ENCODE data around the gene MAML2.

MAML2 gene

DNA sequence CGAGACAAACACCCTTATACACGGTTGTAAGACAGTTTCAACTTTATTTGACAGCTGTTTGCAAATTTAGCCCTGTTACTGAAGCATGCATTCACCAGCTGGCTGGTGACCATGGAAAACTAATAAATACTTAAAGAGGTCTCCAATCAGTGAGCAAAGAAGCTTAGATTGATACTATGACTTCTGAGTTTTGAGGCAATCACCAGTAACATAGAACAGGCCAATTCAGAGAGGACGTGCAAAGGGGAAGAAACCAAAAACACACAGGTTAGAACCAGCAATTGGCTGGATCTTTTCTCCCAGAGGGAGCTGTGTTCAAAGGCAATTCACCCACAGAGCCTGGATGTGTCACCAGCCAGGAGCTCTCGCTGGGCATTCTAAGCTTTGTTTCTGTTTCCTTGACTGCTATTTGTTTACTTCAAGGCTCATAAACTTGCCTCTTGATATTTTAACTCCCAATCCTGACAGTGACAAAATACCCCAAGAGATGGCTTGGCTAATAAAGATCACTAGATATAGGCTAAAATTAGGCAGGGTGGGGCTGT, 305.5 kb downstream of the MAML2 start:
- DNase-seq (ENCODE audit: extremely low spot score, insufficient read length, low read depth), result no peak
- no peak for FAIRE-seq

DNA sequence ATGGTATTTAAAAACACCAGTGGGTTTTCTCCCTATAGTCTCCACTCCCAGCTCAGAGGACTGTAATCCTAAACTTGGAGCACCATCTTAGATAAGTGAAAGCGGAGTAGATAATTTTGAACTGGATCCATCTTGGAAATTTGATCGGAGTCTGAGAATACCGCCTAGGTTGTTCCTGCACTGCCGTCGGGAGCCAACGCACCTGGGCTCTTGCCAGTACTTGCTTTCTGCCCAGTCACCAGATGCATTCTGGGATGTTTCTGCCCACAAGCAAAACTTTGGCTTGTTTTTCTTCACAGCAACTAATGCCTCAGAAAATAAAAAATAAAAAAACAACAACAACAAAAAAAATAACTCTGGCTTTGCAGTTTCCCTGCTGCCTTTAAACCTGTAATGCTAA, 306.1 kb downstream of the MAML2 start:
- FAIRE-seq (no peak), DNase-seq (ENCODE audit: extremely low spot score, insufficient read length, low read depth) (no peak)

DNA sequence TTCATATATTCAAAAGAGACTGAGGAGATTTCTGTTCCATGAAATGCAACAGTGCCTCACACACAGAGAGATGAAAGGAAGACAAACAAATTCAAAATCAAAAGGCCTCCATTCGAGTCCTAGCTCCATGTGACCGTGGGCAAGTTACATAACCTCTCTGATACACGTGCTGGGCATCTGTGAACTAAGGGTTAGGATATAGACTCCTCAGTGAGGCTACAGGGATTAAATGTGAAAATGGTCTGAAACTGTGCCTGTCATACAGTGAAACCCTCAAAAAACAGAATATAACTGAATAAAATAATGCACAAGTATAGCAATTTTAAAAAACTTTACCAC, 307.3 kb downstream of the MAML2 start:
- no peak for FAIRE-seq
- no peak for DNase-seq (ENCODE audit: extremely low spot score, insufficient read length, low read depth)

GRCh38 chr11:96035031-96035739, 307.8 kb downstream of the MAML2 start:
- FAIRE-seq (no peak), DNase-seq (ENCODE audit: extremely low spot score, insufficient read length, low read depth) (no peak)

DNA sequence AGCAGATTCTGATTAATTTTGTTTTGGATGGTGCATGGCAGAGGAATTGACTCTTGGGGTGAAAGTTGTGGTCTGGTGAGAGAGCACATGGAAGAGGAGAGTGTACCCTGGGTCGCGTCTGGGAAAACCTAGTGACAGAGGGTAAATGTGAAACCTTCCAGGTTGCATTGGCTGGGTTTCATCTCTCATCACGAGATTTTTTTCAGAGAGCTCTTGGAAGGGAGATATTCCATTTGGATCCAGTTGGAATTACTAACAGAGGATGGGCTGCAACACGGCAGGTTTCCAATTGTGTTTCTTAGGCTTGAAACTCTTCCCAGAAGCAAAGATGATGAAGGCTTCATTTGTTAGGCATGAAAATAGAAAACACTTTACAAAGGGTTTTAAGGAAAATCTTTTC, 309.4 kb downstream of the MAML2 start:
- FAIRE-seq, result no peak

DNA sequence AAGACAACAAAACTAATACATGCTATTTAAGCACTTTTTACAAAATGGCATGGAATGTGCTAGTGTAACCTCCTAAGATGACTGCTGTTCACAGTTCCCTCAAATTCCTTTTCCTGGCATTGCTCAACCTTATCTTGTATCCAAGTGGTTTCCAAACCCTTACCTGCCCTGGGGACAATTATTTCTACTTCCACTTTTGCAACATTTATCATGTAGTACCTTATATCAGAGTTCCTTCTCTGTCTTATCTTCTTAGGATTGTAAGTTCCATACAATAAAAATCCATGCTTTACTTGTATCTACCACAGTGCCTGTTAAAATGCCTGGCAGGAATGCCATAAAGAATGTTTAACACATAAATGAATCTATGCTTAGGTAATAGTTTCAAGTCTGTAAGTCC, 309.9 kb downstream of the MAML2 start:
- DNase-seq (ENCODE audit: extremely low spot score, insufficient read length, low read depth), result no peak
- FAIRE-seq, result no peak

More for the DNA sequence above, 309.4 kb downstream of the MAML2 start:
- DNase-seq (ENCODE audit: extremely low spot score, insufficient read length, low read depth), result no peak

DNA sequence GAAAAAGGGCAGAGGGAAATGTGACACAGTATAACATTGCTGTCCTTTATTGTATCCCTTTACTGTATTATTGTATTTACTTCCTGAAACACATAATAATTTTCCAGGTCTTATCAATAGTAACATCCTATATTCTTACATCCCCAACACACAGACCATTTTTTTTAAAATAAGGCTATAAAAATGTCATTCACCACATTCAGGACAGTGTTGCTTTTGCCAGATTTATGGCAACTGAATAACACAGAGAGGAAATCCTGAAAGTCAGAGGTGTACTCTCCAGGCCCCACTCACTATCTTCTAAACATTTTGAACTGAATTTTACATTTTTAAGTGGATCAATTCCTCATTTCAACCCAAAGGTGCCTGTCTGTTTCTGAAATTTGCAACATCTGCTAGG, 314.2 kb downstream of the MAML2 start:
- DNase-seq (ENCODE audit: extremely low spot score, insufficient read length, low read depth), result no peak
- FAIRE-seq, result no peak

GRCh38 chr11:96027021-96027420, 316.0 kb downstream of the MAML2 start:
- DNase-seq (ENCODE audit: extremely low spot score, insufficient read length, low read depth), result no peak
- no peak for FAIRE-seq

DNA sequence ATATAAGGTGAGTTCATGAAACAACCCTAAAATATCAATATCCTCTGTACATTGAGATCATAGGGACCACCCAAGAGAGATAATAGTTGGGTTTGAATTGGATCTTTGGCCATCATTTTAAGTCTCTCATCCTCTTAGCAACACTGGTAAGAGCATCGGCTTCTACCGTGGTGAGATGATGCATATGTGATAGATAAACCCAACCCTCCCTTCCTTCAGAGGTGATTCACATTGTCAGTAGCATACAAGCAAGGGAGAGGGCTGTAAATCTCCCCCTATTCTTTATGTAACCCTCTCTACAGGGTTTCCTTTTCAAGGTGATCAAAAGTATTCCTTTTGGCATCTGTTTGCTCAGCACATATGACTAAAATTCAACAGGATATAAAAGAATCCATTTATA, 316.7 kb downstream of the MAML2 start:
- no peak for DNase-seq (ENCODE audit: extremely low spot score, insufficient read length, low read depth)
- no peak for FAIRE-seq

GRCh38 chr11:96024666-96025065, 318.3 kb downstream of the MAML2 start:
- DNase-seq (ENCODE audit: extremely low spot score, insufficient read length, low read depth) (no peak), FAIRE-seq (no peak)

DNA sequence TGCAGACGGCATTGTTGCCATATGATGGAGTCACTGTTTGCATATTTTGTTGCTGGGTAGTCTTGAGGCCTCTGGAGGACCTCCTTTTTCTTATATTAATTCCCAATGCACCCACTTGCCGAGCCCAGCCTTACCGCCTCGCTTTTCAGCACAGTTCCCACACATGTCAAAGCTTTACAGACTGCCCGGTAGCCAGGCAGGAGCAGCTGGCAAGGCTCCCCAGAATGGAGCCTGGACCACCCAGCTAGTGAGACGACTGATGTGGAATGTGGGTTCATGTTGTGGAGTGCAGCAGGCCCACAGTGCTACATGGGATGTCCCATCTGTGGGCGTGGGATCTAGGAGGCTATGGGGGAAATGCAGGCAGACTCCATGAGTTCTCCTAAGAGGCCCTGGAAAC, 319.7 kb downstream of the MAML2 start:
- DNase-seq (ENCODE audit: extremely low spot score, insufficient read length, low read depth) (no peak), FAIRE-seq (no peak)

GRCh38 chr11:96021901-96022650, 320.9 kb downstream of the MAML2 start:
- FAIRE-seq (no peak), DNase-seq (ENCODE audit: extremely low spot score, insufficient read length, low read depth) (no peak)

GRCh38 chr11:96019810-96020747, 322.9 kb downstream of the MAML2 start:
- DNase-seq (ENCODE audit: extremely low spot score, insufficient read length, low read depth), result no peak
- no peak for FAIRE-seq

GRCh38 chr11:96019281-96019680, 323.7 kb downstream of the MAML2 start:
- FAIRE-seq, result no peak
- DNase-seq (ENCODE audit: extremely low spot score, insufficient read length, low read depth), result no peak

- DNase-seq (ENCODE audit: extremely low spot score, insufficient read length, low read depth) (no peak), FAIRE-seq (no peak)
Measured at GRCh38 chr11:96017856-96018255, 325.1 kb downstream of the MAML2 start.

GRCh38 chr11:96016978-96017502, 326.0 kb downstream of the MAML2 start:
- FAIRE-seq, result no peak
- no peak for DNase-seq (ENCODE audit: extremely low spot score, insufficient read length, low read depth)

DNA sequence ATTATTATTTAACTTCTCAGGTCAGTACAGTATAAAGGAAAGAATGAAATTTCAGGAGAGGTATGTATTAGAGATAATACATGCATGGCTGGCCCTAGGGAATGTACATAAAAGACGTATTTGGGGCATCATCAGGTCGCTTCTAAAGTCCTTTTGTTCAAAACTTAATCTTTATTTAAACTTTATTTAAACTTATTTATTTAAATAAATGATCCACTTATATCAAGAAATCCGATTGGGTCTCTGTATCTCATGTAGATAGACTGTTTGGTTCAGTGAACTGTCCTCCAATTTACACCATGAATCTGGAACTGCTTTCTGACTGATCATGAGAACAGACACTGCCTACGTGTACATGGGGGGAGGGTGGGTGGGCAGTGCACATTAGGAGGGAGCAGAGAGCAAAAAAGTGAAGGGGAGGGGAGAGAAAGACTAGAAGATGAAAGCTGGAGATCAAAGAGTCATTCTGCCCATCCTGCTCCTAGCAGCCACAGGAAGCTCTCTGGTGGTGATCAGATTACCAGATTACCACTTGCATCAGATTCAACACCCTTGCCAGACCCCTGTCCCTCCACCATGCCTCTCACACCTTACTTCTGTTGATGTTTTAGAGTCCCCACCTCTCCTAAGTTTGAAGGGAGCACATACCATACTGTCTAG, 327.0 kb downstream of the MAML2 start:
- DNase-seq (ENCODE audit: extremely low spot score, insufficient read length, low read depth) (no peak), FAIRE-seq (no peak)

GRCh38 chr11:96014217-96014616, 328.8 kb downstream of the MAML2 start:
- DNase-seq (ENCODE audit: extremely low spot score, insufficient read length, low read depth), result peak; percentile 8
- FAIRE-seq, result peak; percentile 29

- DNase-seq (ENCODE audit: extremely low spot score, insufficient read length, low read depth), result no peak
- no peak for FAIRE-seq
Measured at GRCh38 chr11:96013461-96014213, 329.4 kb downstream of the MAML2 start.

Data from GM18507 (cell line).